Uterus (tissue), 4 donors: ENCODE data around the gene BPIFB4. TPM values are rescaled to one million over a fixed set of nuclear protein-coding genes. Genes with fewer than 3 reads are reported as not detected.

ENCODE experiments used
- DNase-seq, 2 donors: peaks; one replicate each; pipeline ENCODE4 v3.0.0-alpha.2; 2019 to 2020
- H3K27ac ChIP-seq, 2 donors: fragments of 200-600 bp; sonication (generic); 1 replicate in 1 of 2; 2 replicates in 1 of 2; pipeline ENCODE4 v1.5.1; 2016 to 2018
- H3K27me3 ChIP-seq, 2 donors: fragments of 200-600 bp; sonication (generic); one replicate each; pipeline ENCODE4 v1.5.1; 2018 to 2019; ENCODE audit warnings: control low read depth in 1 of 2
- H3K36me3 ChIP-seq, 2 donors: fragments of 200-600 bp; sonication (generic); one replicate each; pipeline ENCODE4 v1.5.1; 2019; ENCODE audit warnings: control low read depth in 1 of 2
- H3K4me1 ChIP-seq, 2 donors: fragments of 200-600 bp; sonication (generic); one replicate each; pipeline ENCODE4 v1.5.1; 2018 to 2019; ENCODE audit warnings: control low read depth in 1 of 2
- H3K4me3 ChIP-seq, 2 donors: fragments of 200-600 bp; sonication (generic); 1 replicate in 1 of 2; 2 replicates in 1 of 2; pipeline ENCODE4 v1.5.1; 2018 to 2019; ENCODE audit warnings: mild to moderate bottlenecking in 1 of 2
- H3K9me3 ChIP-seq, 2 donors: fragments of 200-600 bp; sonication (generic); one replicate each; pipeline ENCODE4 v1.5.1; 2019; ENCODE audit warnings: control low read depth in 1 of 2
- POLR2A ChIP-seq, 2 donors: fragments of 450-650 bp; IDR thresholded peaks; one replicate each; pipeline ENCODE4 v1.6.1; 2016; ENCODE audit warnings: antibody characterized with exemption in 2 of 2, mild to moderate bottlenecking in 1 of 2, moderate library complexity in 1 of 2
- intact Hi-C: fragments of 100-400 bp; cut with DNase I; formaldehyde crosslinking; loops from one replicate; pipeline ENCODE4 v1.15.1; 2023; ENCODE audit warnings: low total_unique reads
- total RNA-seq, 4 donors: library from RNA; depleted of rRNA in 3 of 4; stranded (reverse); fragments of >200 nt in 3 of 4; gene quantifications; one replicate each; pipeline versions ENCODE4 v1.1.0 to v1.2.4, GENCODE V29; 2014 to 2023
- TF ChIP-seq, protein P1 (sequence below), 4 experiments: fragments of 200-600 bp in 2 of 4; fragments of 450-650 bp in 2 of 4; sonication (generic) in 2 of 4; IDR thresholded peaks; one replicate each; pipeline ENCODE4 v1.5.1; 2016 to 2019; ENCODE audit warnings: antibody characterized with exemption in 4 of 4, mild to moderate bottlenecking in 2 of 4, moderate library complexity in 1 of 4
- donor health status: DM: yes; HTN: yes; CAD: no.

Gene BPIFB4
- total RNA-seq, 4 donors from 2014 or later: not detected

DNA sequence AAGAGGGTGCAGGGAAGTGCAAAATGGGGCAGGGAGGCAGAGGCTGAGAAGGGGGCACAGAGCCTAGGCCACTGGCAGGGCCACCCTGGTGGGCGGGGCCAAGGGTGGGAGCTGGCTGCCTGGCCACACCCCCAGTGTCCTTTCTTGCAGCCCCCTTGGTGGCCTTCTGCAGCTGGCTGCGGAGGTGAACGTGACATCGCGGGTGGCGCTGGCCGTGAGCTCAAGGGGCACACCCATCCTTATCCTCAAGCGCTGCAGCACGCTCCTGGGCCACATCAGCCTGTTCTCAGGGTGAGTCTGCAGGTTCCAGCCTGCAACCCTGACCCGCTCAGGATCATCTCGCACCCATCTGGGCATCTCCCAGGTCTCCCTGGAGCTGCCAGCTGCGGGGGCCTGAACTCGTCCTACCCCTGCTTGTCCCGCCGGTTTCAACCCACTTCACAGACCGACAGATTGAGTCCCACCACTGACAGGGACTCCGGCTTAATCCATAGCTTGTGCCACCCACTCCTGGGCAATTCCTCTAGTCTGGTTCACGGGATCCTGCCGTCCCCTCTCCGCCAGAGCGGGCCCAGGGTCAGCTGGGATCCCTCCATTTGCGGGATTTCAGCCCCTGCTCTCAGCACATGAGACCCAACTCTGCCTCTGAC is 19.6 kb upstream of the BPIFB4 start:
- DNase-seq: no peak
- no peak for TF ChIP-seq POLR2A (IDR thresholded peaks at IDR 0.05)
- TF ChIP-seq, protein P1, sequence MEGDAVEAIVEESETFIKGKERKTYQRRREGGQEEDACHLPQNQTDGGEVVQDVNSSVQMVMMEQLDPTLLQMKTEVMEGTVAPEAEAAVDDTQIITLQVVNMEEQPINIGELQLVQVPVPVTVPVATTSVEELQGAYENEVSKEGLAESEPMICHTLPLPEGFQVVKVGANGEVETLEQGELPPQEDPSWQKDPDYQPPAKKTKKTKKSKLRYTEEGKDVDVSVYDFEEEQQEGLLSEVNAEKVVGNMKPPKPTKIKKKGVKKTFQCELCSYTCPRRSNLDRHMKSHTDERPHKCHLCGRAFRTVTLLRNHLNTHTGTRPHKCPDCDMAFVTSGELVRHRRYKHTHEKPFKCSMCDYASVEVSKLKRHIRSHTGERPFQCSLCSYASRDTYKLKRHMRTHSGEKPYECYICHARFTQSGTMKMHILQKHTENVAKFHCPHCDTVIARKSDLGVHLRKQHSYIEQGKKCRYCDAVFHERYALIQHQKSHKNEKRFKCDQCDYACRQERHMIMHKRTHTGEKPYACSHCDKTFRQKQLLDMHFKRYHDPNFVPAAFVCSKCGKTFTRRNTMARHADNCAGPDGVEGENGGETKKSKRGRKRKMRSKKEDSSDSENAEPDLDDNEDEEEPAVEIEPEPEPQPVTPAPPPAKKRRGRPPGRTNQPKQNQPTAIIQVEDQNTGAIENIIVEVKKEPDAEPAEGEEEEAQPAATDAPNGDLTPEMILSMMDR (IDR thresholded peaks at IDR 0.05): no peak
- no peak overlapping the region for H3K27ac ChIP-seq
- H3K4me3 ChIP-seq: no peak overlapping the region
- no peaks in the 10 kb centered on the region for H3K27me3 ChIP-seq
- intact Hi-C loops: no loop called here
- H3K4me1 ChIP-seq: no peaks in the 10 kb centered on the region
- no peaks in the 10 kb centered on the region for H3K9me3 ChIP-seq
- H3K36me3 ChIP-seq: no peaks in the 10 kb centered on the region

DNA sequence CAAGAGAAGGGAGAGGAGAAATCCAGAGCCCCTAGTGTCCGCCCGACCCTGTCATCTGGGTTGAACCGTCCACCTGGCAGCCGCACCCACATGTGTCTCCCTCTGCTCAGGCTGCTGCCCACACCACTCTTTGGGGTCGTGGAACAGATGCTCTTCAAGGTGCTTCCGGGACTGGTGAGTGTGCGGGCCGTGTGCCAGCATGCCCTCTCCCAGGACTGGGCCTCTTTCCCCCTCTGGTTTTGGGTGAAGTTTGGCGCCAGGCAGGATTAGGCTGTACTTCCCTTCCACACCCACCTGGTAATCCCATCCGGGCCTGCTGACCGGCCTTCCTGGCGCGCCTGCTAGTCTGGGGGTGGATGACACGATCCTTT is 17.8 kb upstream of the BPIFB4 start:
- no peaks in the 10 kb centered on the region for H3K36me3 ChIP-seq
- no peaks in the 10 kb centered on the region for H3K9me3 ChIP-seq
- TF ChIP-seq, protein P1 (IDR thresholded peaks at IDR 0.05): no peak
- TF ChIP-seq POLR2A (IDR thresholded peaks at IDR 0.05): no peak
- H3K4me3 ChIP-seq: no peak overlapping the region
- H3K4me1 ChIP-seq: no peaks in the 10 kb centered on the region
- peak in 1 of 2 donors; percentile 15 for DNase-seq
- H3K27ac ChIP-seq: no peak overlapping the region
- intact Hi-C loops: no loop called here
- no peaks in the 10 kb centered on the region for H3K27me3 ChIP-seq

DNA sequence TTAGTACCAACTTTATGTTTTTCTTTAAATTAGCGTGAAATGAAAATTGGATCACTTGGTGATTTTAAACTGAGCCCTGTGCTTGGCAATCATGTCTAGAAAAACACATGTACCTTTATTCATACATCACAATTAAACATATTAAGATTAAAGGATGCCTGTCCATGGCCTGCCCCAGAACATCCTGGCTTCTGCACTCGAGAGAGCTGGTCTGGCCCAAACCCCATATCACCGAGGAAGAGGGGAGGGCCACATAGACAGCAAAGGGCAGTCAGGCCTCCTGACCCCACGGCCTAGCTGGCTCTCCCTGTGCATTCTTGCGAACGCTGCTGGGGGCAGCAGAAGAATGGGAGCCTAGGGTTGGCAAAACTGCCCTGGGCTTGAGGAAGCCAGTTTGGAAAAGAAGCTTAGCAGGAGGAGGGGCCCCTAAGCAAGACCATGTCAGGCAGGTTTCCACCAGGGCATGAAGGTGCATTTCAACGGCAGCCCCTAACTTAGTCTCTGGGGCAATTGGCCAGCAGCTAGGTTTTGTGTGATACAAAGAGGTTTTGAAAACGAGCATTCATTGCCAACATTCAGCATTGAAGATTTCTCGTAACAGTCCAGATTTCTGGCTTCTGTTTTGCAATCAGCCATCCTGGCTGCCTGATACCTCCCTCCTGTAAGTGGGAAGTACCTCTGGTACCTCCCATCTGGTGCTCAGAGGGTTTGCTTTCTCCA is 17.2 kb upstream of the BPIFB4 start:
- Histone ChIP-seq H3K4me1 (no peaks in the 10 kb centered on the region), H3K27ac (no peak overlapping the region), H3K27me3 (no peaks in the 10 kb centered on the region), H3K36me3 (no peaks in the 10 kb centered on the region), H3K4me3 (no peak overlapping the region), H3K9me3 (no peaks in the 10 kb centered on the region)
- no peak for DNase-seq
- intact Hi-C loops: no loop called here
- TF ChIP-seq, protein P1 (IDR thresholded peaks at IDR 0.05): no peak
- TF ChIP-seq POLR2A (IDR thresholded peaks at IDR 0.05): no peak

DNA sequence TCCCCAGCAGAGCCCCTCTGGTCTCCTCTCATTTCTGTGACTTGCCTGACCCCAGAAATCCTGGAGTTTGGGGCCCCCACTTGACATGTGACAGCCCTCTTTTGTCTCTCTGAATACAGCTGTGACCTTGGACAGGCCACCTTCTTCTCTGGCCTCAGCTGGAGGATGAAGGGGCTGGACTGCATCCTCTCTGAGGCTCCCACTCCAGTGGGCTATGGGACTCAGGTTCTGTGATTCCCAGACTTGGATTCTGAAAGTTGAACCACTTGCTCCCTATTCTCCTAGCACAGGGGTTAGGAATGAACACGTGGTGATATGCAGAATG is 16.7 kb upstream of the BPIFB4 start:
- intact Hi-C loops: no loop called here
- no peak overlapping the region for H3K27ac ChIP-seq

DNA sequence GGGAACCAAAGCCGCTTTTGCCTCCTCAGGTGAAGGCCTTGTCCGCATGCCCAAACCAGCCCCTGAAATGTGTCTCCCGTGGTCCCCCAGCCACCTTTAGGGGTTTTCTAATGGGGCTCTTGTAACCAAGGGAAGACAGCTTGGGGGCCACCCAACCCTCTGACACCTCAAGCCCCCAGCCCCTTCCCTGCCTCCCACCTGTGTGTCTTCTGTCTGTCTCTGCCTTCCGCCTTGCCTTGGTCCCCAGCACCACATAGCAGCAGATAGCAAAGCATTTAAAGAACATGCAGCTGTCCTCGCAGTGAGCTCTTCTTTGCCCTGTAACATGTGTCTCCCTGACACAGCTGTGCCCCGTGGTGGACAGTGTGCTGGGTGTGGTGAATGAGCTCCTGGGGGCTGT is 16.2 kb upstream of the BPIFB4 start:
- Histone ChIP-seq H3K27ac (no peak overlapping the region), H3K27me3 (no peaks in the 10 kb centered on the region), H3K4me3 (no peak overlapping the region), H3K4me1 (no peaks in the 10 kb centered on the region), H3K36me3 (no peaks in the 10 kb centered on the region), H3K9me3 (no peaks in the 10 kb centered on the region)
- TF ChIP-seq, protein P1 (IDR thresholded peaks at IDR 0.05): no peak
- intact Hi-C loops: no loop called here
- no peak for DNase-seq

More for the DNA sequence above, 16.7 kb upstream of the BPIFB4 start:
- H3K4me3 ChIP-seq: no peak overlapping the region
- H3K27me3 ChIP-seq: no peaks in the 10 kb centered on the region
- H3K4me1 ChIP-seq: no peaks in the 10 kb centered on the region
- no peaks in the 10 kb centered on the region for H3K9me3 ChIP-seq
- TF ChIP-seq POLR2A (IDR thresholded peaks at IDR 0.05): no peak
- TF ChIP-seq, protein P1 (IDR thresholded peaks at IDR 0.05): no peak
- DNase-seq: no peak
- H3K36me3 ChIP-seq: no peaks in the 10 kb centered on the region
